ENCODE results near the gene CDH23.

Gene CDH23

DNA sequence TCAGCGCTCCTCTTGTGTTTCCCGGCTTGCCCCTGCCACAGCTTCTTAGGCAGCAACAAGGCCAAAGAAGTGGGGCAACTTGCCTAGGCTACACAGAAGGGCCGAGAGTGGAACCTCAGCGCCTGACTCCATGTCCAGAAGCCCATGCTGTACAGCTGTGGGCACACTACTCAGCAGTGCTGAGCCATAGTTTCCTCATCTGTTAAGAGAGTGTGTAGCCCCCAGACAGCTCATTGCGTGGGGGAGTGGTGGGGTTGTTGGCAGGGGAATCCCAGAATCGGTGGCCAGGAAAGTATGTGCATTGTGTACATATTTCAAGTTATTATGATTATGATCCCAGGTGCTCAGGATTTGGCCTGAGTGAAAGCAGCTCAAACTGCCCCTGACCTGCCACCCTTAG is 96.2 kb downstream of the CDH23 start:
- no peak for DNase-seq

DNA sequence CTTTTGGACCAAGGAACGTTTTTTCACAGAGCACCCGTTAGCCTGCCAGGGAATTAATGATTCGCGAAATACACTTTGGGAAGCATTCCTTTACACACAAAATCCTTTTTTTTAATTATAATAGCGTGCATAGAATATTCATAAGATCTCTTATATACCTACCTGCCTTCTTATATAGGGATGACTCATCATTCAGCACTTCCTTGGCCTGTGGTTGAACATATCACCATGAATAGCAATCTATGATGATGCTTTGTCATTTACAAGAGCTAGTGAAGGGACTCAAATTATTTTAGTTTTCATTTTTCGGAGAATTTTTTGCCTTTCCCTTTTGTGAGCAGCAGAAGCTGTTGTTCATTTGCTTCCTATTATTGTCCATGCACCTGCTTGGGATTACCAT is 97.0 kb downstream of the CDH23 start:
- DNase-seq: no peak

DNA sequence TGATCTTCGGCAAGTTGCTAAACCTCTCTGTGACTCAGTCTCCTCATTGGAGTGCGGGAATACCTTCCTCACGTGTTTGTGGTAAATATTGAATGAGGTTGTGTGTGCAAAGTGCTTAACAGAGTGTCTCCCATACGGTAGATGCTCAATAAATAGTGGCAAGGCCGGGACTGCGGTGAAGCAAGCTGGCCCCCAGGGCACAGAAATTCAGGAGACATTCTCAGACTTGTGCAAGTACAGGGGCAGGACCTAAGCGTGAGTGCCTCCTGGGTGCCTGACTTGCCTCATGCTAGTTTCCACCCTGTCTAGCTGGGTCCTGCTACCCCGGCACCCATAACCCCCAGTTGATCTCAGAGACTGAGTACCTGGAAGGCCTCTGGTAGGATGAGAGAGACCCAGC is 97.8 kb downstream of the CDH23 start:
- no peak for DNase-seq

DNA sequence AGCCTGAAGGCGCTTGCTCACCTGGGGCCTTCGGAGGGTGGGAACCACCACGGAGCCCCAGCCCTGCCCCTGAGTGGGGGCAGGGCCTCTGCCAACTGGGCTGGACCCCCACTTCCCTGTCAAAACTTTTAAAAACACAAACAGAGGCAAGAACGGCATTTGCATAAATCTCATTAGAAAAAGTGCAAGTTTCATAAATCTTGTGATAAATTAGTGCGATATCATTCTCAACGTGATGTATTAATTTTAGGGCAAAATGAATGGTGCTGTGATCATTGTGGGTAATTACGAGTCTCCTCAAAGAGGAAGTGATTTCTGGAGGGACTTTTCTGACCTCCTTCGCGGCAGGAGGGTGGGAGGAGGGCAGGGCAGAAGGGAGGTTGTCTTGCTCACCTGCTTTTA is 98.3 kb downstream of the CDH23 start:
- DNase-seq: no peak

DNA sequence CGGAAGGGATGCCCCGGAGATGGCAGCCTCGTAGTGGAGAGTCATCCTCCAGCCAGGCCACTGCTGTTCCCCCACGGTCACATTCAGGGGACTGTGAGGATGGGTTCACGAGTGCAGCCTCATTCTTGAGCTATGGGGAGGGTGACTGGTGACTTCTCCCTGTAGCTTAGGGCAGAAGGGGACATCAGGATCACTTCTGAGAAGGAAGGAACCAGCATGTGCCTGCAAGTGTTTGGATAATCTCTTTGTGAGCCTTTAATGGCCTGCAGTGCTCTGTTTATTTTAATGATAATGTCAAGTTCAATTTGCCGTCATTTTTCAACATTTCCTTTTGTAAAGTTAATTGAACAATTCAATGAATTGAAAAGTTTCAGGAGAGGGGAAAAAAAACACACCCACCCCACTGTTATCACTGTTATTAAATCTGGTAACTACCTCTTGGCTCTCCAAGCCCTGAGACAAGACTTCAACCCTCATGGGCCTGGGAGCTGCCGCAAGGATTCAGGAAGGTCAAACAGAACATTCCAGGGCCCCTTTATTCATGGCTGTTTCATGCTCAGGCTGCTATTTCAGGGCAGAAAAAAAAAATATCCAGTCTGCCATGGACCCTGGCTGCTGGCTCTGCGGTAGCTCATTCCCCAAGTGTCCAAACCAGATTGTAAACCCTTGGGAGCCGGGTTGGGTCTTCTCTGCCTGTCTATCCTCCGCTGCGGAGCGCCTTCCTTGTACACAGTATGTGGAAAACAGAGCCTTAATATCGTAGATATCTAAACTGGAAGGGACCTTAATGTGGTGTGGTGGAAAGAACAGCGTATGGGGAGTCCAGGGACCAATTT is 100.4 kb downstream of the CDH23 start:
- no peak for DNase-seq

DNA sequence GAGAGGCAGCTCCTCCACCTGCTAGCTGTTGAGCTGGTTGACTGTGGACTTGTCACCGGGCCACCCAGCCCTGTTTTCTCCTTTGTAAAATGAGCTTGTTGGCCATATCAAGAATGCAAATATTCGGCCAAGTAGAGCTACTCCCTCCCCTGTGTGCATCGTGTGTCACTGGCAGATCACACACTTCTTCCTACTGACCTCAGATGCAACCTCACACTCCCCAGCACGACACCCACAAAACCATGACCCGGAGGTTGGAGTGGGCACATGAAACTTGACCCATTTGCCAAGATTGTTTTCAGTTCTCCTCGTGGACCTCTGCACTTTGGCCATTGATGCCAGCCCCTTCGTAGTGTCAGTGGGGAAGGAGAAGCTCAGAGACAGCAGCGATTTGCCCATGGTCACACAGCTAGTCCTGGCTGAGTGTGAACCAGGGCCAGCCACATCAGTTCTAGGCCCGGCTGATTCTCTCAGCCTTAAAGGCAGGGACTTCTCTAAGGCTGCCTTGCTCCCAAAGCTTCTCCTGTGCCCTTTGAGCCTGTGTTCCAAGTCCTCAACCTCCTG is 101.1 kb downstream of the CDH23 start:
- DNase-seq: no peak

DNA sequence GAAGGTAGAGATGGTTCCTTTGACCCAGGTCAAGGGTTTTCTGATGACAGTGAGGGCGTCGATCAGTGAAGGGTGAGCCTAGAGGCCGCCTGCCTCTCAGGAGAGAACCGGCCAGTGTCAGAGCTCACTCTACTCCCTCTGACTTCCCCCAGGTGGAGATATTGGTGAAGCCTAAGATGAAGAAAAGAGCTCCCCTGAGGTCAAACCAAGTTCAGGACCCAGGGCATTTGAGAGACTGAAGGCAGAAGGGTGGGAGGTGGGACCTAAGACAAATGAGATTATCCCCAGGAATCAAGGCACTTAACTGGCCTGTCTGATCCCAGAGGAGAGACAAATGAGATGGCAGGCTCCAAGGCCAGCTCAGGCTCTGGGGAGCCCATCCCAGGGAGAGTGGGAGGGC is 104.7 kb downstream of the CDH23 start:
- DNase-seq: no peak

DNA sequence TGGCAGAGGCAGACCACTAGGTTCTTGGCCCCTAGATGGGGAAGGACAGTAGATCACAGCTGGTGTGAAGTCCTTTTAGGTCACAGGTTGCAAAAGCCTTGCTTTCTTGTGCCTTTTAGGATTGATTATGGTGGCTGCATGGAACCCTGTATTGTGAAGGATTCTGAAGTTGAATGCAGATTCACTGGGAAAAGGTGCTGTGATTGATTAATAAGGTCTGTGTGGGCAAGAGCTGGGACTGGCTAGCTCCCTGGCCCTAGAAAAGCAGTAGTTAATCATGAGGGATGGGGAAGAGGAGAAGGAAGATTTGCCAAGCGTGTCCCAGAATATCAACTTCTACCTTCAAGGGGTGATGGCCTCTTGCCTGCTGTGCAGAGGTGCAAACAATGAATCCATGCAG is 105.5 kb downstream of the CDH23 start:
- no peak for DNase-seq

DNA sequence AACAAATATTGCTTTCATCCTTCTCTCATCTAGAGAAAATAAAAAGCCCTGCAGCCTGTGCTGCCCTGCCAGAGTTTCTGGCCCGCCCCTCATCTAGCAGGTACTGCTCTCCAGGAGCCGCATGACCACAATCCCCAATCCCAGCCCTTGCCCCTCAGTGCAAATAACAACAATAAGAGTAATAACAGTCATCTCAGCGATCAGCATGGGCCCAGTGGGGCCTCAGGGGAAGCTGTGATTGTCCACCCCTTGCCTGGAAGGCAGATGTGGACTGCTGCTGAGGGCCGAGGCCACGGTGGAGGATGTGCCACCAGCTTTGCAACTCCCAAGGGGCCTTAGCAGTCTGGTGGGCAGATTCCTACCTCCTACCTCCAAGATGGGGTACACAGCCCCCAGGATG is 106.1 kb downstream of the CDH23 start:
- no peak for DNase-seq

DNA sequence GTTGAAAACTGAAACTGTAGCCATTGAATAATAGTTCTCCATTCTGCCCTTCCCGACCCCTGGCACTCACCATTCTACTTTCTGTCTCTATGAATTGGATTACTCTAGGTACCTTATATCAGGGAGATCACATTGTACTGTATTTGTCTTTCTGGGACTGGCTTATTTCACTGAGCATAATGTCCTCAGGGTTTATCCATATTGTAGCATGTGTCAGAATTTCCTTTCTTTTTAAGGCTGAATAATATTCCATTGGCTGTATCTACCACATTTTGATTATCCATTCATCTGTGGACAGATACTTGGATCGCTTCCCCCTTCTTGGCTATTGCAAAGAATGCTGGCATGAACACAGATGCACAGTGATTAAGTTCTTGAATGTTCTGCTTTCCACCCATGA is 107.4 kb downstream of the CDH23 start:
- no peak for DNase-seq

DNA sequence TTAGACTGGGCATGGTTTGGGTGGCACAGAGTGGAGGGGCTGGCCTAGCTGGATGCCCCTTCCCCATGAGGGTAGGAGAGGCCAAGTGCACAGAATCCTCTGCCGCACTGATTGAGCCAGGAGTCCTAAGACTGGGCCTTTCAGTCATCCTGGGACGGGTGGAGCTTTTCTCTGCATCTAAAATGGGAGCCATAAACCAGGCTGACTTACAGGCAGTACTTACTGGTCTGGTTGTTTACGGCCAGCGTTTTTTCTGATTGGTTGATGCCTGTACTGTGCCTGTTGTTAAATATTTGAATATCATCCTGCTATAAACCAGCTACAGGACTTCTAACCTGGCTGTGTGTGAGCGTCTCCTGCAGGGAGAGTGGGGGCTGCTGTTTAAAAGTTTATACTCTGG is 107.8 kb downstream of the CDH23 start:
- no peak for DNase-seq

DNA sequence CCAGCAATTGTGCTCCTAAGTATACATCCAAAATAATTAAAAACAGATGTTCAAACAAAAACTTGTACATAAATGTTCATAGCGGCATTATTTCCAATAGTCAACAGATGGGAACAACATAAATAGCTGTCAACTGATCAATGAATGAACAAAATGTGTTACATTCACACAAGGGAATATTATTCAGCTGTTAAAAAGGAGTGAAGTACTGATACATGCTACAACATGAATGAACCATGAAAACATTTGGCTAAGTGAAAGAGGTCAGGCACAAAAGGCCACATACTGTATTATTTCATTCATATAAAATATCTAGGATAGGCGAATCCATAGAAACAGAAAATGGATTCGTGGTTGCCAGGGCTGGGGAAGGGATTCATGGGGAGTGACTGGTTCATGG is 109.1 kb downstream of the CDH23 start:
- DNase-seq: no peak

DNA sequence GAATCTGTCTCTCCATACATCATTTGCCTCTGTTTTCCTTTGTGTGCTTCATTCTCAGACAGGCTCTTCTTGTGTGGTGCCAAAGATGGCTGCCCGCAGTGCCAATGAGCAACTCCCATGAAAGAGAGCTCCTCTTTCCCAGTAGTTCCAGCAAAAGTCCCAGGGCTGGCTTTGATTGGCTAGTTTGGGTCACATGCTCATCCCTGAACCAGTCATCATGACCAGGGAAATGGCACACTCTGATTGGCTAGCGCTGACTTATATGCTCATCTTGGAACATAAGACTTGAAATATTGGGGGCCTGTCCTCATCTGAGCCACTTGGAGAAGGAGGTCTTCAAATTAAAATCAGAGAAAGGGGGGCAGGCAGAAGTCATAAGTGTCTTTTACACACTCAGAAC is 112.7 kb downstream of the CDH23 start:
- DNase-seq: no peak

DNA sequence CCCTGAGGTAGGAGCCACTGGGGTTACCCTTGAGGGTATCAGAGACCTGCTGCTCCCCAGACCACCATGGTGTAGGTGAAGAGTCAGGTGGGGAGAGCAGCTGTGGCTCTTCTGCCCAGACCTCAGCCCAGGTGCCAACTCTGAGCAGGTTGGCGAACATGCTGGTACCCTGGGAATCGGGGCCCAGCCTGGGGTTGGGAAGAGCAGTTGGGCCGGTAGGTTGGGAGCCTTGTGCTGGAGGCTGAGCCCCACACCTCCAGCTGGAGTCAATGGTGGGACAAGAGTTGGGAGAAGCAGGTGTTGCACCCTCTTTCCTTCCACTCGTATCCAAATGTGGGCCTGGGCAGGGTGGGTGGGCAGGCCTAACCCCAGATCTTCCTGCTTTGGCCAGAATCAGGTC is 114.5 kb downstream of the CDH23 start:
- DNase-seq: no peak

DNA sequence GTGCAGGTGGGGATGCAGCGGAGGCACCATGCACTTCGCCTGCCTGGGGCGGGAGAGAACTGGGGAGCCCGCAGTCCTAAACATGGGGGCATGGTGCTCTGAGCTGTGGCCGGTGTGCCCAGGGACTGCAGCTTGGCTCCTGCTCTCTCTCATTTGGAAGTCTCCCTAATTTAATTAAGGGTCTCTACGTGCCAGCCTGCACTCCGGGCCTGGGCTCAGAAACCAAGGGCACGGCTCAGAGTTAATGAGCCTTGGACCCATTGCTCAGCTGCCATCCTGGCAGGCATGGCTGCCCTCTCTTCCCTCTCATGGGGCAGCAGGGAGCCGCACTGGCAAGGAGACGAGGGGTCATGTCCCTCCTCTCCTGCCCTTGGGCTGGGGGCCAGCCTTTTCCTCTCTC is 115.6 kb downstream of the CDH23 start:
- no peak for DNase-seq

DNA sequence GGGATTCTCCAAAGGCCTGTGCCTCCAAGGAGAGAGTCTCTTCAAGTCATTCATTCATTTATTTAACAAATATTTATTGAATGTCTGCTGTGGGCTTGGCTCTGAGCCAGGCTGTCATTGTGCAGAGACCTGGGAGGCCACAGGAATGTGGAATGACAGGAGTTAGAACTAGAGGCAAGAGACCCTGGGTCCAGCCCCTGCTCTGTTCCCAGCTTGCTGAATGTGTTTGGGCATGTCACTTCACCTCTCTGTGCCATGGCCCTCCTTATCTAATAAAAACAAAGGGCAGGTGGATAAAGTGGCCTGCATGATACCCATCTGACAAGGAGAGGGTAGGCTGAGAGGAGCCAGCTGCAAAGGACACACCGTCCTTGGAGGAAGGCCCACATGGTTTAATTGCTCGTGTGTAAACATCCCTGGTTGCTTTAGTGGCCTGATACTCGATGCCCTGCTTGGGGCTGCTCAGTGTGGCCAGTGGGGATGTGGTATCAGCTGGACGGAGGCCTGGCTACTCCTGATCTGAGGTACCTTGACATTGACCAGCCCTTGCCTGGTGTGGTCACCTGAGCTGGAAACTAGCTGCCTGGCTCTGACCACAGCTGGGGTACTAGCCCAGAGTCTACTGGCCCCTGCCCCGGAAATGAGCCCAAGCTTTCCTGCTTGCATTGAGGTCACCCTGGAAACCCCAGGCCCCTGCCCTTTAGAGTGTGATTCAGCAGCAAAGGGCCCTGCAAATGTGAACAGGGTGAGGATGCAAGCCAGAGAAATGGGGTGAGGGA is 116.2 kb downstream of the CDH23 start:
- no peak for DNase-seq

DNA sequence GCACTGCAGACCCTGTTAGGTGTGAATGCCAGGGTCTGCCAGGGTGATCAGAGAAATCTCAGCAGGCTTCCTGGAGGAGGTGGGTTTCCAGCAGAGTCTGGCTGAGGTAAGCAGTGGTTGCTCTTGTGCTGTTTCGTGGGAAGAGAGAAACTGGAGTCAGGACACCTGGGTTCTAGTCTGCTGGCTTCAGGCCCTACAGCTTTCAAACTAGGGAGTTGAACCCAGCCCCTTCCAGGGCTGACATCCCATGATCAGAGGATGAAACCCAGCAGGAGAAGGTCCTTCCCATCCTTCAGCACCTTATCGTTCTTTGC is 116.8 kb downstream of the CDH23 start:
- no peak for DNase-seq

DNA sequence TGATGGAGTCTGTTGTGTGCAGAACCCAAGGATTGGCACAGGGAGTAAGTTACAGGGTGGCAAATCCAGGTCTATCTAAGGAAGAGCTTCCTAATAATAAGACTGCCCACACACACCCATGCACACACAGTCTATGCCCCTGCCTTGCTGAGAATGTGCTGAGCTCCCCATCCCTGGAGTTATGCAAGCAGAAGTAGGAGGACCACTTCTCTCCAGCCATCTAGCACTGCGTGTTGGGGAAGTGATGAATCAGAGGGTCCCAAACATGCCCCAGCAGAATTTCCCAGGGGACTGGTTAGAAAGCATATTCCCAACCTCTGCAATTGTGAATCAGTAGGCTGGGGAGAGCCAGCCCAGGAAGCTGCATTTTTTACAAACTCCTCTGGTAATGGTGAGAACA is 117.2 kb downstream of the CDH23 start:
- no peak for DNase-seq

DNA sequence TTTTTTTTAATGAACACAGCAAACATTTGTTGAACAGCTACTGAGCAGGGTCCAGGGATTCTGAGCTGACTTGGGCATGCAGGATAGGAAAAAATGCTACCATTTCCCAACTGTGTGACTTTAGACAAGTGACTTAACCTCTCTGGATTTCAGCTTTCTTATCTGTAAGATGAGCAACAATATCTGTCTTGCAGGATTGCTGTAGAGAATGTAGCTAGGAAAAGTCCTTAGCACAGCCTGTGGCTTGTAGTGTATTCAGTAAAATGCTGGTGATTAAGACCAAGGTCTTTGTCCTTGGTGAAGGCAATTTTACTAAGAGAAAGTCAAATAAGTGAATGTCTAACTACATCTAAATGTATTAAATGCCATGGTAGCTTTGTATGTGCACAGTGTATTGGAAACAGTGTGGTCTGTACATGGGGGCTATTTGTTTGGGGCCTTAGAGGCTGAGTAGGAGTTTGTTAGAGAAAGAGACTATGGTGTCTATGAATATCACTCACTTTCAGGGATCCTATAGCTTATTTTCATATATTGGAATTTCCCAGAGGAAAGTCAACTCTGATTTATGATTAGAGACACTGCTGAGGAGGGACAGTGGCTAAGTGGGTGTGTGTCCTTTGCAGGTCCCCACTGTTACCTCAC is 118.9 kb downstream of the CDH23 start:
- DNase-seq: no peak

DNA sequence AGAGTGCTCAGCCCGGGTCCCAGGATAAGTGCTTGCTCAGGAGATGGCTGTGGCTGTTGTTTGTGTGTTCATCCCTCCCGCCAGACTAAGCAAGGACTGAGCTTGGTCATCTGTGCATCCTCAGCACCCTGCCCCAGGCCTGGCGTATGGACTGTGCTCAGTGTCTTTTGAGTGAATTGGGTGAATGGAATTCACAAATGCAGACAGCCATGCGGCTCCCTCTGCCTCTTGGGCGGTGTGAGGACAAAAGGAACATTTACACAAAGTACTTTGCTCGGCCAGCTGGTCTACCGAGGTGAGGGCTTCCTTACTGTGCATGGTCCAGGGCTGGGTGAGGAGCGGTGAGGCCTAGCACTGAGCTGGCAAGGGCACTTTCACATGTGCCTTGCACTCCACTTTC is 120.2 kb downstream of the CDH23 start:
- no peak for DNase-seq

DNA sequence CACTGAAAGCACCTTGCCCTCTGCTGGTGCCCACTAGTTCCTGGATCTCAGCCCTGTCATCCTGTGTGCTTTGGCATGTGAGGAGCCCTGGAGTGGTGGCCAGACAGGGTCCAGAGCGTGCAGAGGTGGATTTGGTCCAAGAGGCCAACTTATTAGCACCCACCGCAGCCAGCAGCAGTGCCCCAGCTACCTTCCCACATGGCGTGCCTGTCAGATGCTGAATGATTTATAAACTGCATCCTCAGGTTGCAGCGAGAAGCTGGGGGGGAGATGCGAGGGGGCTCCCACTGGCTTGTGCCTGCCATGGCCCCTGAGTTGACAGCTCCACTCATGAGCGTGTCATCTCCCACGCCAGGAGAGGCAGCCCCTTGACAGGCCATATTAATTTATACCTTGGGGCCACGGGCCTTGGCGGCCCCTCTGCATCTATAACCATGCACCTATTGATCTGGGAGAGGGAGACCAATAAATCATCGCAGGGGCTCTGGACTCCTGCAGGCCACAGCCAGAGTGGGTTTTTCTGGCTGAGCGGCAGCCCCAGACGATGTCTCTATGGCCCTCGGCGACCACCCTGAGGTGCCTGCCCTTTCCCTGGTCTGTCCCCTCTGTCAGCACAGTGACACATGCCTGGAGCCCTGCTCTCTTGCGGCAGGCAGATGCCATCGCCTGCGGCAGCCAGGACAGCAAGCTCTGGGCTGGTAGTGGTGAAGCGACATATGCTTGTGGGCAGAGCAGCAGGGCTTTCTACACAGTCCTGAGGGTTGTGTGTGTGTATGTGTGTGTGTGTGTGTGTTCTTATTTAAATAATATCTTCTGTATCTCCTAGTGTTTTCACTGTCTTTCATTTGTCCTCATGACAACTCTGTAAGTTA is 120.8 kb downstream of the CDH23 start:
- DNase-seq: no peak

DNA sequence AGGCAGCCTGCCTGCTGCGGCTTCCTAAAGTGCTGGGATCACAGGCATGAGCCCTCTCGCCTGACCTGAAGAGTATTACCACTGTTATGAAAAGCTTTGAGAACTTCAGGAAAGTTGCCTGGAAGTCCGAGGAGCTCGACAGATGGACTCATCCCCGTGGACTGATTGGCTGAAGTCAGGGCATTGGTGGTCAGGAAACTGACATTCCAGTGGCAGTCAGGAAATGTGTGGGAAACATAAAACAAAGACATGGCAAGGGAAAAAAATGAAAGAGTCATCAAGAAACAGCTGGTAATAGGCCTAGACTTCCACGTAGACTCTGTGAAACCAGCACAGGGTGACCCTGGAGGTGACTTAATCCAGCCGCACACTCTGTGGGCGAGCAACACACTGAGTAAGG is 123.3 kb downstream of the CDH23 start:
- DNase-seq: no peak

Measured in NCI-H2081 (cell line).